Measurements from ENCODE around the gene IST1. TPM values are rescaled to one million over a fixed set of nuclear protein-coding genes. Genes with fewer than 3 reads are reported as not detected.

IST1 gene
- total and polyA plus RNA-seq, 10 of the 15 experiments (the other 5 are each of a cell fraction or from before 2014, with no cell fraction given): 97.3 to 293 (median 138) TPM

- peak overlapping the region; percentile 60 for H3K9ac ChIP-seq (ENCODE audit: control insufficient read depth, insufficient read depth, low read length)
- no peaks in the 10 kb centered on the region for H4K20me1 ChIP-seq (ENCODE audit: control insufficient read depth, insufficient read depth)
- in situ Hi-C loops (cut with MboI): no loop called here
- SMC1A ChIA-PET (ENCODE audit: uncharacterized antibody, unreplicated experiment): interaction anchor here (0.6 to 2.0 kb wide), 6 partner anchors 10 to 41 kb away, joined by 3 to 8 read pairs (median 5); no protein-coding TSS in a partner anchor
- CTCF ChIA-PET: interaction anchor here (0.8 to 1.8 kb wide), 5 partner anchors 13 to 108 kb away, joined by 3 to 9 read pairs (median 3); no protein-coding TSS in a partner anchor
- H2AFZ ChIP-seq (ENCODE audit: control insufficient read depth, low read depth, low read length): no peak overlapping the region
- peak; percentile 92 for FAIRE-seq
- RAD21 ChIA-PET (ENCODE audit: unreplicated experiment): interaction anchor here (1.0 to 2.7 kb wide), 7 partner anchors 10 to 58 kb away, joined by 3 to 12 read pairs (median 4); partner anchors contain the start of gene AP1G1
- peak overlapping the region; percentile 86 for H3K27ac ChIP-seq (ENCODE audit: control insufficient read depth, insufficient read depth)
- H3K27me3 ChIP-seq (replicated peaks in 1 of 2; ENCODE audit: control insufficient read depth in 2 of 2, insufficient read depth in 2 of 2, low read length in 1 of 2): no peaks in the 10 kb centered on the region
- no peaks in the 10 kb centered on the region for H3K9me3 ChIP-seq (replicated peaks; ENCODE audit: control insufficient read depth, insufficient read depth, low read length)
- H3K4me2 ChIP-seq (ENCODE audit: control insufficient read depth, insufficient read depth): peak overlapping the region; percentile 87
- H3K4me3 ChIP-seq: peak overlapping the region; percentile 17
- POLR2A ChIA-PET: interaction anchor here (0.7 to 2.6 kb wide), 6 partner anchors 9 to 45 kb away, joined by 3 to 15 read pairs (median 4); partner anchors contain the start of gene AP1G1
- H3K36me3 ChIP-seq (ENCODE audit: control insufficient read depth in 2 of 2, insufficient read depth in 2 of 2, low read length in 1 of 2): peaks cover 23 to 24% of the 10 kb centered on the region in 2 experiments
- peaks cover 32% of the 10 kb centered on the region for H3K4me1 ChIP-seq (ENCODE audit: control insufficient read depth, insufficient read depth, low read length)
- intact Hi-C loops (cut with micrococcal nuclease; ENCODE audit: unreplicated experiment): loop anchor here (2.0 kb wide), 1 partner anchor 45 kb away; the partner anchor contains the start of gene AP1G1
- WGBS (ENCODE audit: insufficient coverage, insufficient replicate concordance, low lambda C conversion rate, missing lambda C conversion rate): 9% methylated on average over 4 of the region's 4 CpGs
- peaks cover 27% of the 10 kb centered on the region for H3K79me2 ChIP-seq (ENCODE audit: control insufficient read depth, insufficient read depth, low read length)
- BruUV-seq (replicated peaks): no TSS peak
- DNase-seq (ENCODE audit: low read depth, low spot score): no peak
- ATAC-seq: peak; percentile 88
- TF ChIP-seq GABPA (IDR thresholded peaks at IDR 0.05; ENCODE audit: low read depth): 0 out of 2 replicates have a peak, but pooled peaks have one; percentile 17
- peak; percentile 86 for TF ChIP-seq NR2F1 (conservative IDR thresholded peaks at IDR 0.05)
- no peak for TF ChIP-seq E2F8 (IDR thresholded peaks at IDR 0.05; ENCODE audit: low read depth, partially characterized antibody)
- TF ChIP-seq EGR1 (IDR thresholded peaks at IDR 0.05; ENCODE audit: borderline replicate concordance in 1 of 2, low read depth in 2 of 2, low read length in 2 of 2): peak in 1 of 2 experiments; percentile 7; a peak in 1 of 3 replicates
- TF ChIP-seq IKZF1 (conservative IDR thresholded peaks at IDR 0.05): peak; percentile 76
- 0 out of 4 replicates have a peak, but pooled peaks of 1 of the 2 experiments have one; percentile 34 for TF ChIP-seq SRF (IDR thresholded peaks at IDR 0.05; ENCODE audit: low read depth in 2 of 2, low read length in 2 of 2)
- TF ChIP-seq ZZZ3 (IDR thresholded peaks at IDR 0.05; ENCODE audit: control insufficient read depth, insufficient read length, low read depth): no peak
- peak; percentile 65 for TF ChIP-seq PBX3 (IDR thresholded peaks at IDR 0.05; ENCODE audit: insufficient replicate concordance, low read depth, low read length)
- peak; percentile 29 for TF ChIP-seq MEF2B (IDR thresholded peaks at IDR 0.05; ENCODE audit: partially characterized antibody, poor library complexity, severe bottlenecking)
- TF ChIP-seq MEF2A (IDR thresholded peaks at IDR 0.05; ENCODE audit: insufficient read depth, low read depth, low read length): peak; percentile 72; the same call in 1 of the 2 replicates
- peak; percentile 38 for TF ChIP-seq SKIL (IDR thresholded peaks at IDR 0.05; ENCODE audit: low read depth, poor library complexity, severe bottlenecking)
- TF ChIP-seq TARDBP (IDR thresholded peaks at IDR 0.05; ENCODE audit: borderline replicate concordance): no peak
- peak; percentile 70; the same call in 1 of the 2 replicates for TF ChIP-seq ATF2 (IDR thresholded peaks at IDR 0.05; ENCODE audit: low read length)
- no peak for TF ChIP-seq SMARCA5 (IDR thresholded peaks at IDR 0.05)
- TF ChIP-seq CHD2 (IDR thresholded peaks at IDR 0.05; ENCODE audit: borderline replicate concordance, low read depth, low read length): peak; percentile 78
- TF ChIP-seq DPF2 (IDR thresholded peaks at IDR 0.05): peak; percentile 58
Observed at GRCh38 chr16:71853413-71853812, 41.9 kb upstream of the IST1 start.

Data from GM12878 (cell line).